ENCODE data around the gene NLN.
"Not testable (repeated sequence)": the region's sequence is repeated elsewhere in the genome, so short reads cannot be mapped to it uniquely, and the experiment has no call there.

NLN gene

DNA sequence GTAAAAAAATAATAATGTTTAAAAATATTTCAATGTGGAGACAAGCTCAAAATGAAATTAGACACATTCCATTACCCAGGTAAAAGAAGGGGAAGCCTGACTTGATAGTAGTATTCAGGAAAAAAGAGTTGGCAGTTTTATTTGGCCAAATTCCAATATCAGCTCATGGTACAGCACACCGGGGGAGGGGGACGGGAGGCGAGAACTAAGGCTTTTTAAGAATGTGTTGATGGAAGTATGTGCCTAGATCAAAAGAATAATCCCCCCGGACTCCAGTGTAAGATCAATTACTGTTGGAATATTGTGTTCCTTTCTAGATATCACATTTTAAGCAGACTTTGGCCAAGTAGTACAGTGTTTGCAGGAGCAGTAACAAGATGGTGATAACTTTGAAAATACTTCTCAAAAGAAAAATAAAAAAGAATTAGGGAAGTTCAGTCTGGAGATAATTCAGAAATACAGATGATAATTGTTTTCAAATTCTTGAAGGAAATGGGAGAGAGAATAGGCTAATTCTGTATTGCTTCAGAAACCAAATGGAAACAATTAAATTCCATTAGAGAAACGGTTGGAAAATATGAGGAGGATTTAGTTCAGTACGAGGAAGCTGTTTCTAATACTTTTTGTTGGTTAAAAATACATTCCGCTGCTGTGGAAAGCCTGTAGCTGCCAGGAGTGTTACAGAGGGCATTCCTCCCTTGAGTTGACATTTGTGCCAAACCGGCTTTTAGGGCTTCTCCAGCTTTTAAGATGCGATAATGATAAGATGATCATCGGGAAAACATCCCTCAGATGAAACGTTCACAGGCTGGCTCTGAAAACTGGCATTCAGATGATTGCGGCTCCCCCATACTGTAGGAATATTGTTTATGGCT lies 106.3 kb downstream of the NLN start:
- in situ Hi-C loops (cut with MboI; ENCODE audit: low sequenced_read_pairs): no loop called here

- in situ Hi-C loops (cut with MboI; ENCODE audit: low sequenced_read_pairs): no loop called here
Observed at GRCh38 chr5:65830856-65831255, 108.9 kb downstream of the NLN start.

GRCh38 chr5:65831276-65831675 lies 109.3 kb downstream of the NLN start:
- in situ Hi-C loops (cut with MboI; ENCODE audit: low sequenced_read_pairs): no loop called here

DNA sequence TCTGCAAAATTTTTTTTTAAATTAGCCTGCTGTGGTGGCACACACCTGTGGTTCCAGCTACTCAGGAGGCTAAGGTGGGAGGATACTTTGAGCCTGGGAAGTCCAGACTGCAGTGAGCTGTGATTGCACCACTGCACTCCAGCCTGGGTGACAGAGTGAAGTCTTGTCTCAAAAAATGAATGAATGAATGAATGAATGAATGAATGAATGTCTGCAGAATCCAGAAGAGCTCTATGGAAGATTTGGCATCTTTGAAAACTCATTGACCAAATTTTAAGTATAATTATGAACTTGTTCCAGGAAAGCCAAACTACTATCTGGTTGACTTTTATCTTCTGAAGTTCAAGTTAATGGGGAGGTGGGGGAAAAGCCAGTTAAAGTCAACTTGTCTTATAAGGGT lies 110.1 kb downstream of the NLN start:
- in situ Hi-C loops (cut with MboI; ENCODE audit: low sequenced_read_pairs): no loop called here

- in situ Hi-C loops (cut with MboI; ENCODE audit: low sequenced_read_pairs): no loop called here
Observed at GRCh38 chr5:65832603-65833228, 110.7 kb downstream of the NLN start.

- in situ Hi-C loops (cut with MboI; ENCODE audit: low sequenced_read_pairs): no loop called here
Observed at GRCh38 chr5:65833780-65834179, 111.8 kb downstream of the NLN start.

- in situ Hi-C loops (cut with MboI; ENCODE audit: low sequenced_read_pairs): no loop called here
Observed at GRCh38 chr5:65834306-65834705, 112.3 kb downstream of the NLN start.

DNA sequence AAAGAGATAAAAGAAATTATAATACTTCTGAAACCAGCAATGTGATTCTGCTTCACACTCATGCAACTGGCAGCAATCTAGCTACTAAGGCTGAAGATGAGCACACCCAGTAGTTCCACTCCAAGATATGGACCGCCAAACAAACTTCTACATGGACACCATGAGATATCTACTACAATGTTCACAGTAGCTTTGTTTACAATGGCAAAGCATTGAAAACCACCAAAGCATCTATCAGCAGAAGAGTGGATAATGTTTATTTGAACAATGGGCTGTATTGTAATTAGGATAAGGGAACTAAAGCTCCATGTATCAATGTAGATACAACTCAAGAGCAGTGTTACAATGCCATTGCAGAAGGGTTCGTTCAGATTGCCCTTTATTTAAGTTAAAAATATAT lies 113.2 kb downstream of the NLN start:
- in situ Hi-C loops (cut with MboI; ENCODE audit: low sequenced_read_pairs): no loop called here

DNA sequence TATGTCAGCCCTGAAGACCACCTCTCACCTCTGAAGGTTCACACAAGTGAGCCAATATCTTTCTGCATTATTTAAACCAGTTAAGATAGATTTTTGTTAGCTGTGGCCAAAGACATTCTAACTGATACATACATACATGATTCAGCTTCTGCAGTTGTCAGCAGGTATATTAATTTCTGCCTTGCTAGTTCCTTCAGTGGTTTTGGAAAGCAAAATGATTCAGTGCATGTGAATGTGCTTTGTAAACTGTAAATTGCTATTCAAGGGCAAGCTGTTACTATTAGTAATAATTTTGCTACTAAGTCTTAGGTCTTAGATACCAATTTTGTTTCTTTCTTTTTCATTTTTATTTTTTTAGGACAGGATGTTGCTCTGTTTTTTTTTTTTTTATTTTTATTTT lies 115.1 kb downstream of the NLN start:
- in situ Hi-C loops (cut with MboI; ENCODE audit: low sequenced_read_pairs): no loop called here

GRCh38 chr5:65839170-65839569 lies 117.2 kb downstream of the NLN start:
- in situ Hi-C loops (cut with MboI; ENCODE audit: low sequenced_read_pairs): not testable (repeated sequence)

GRCh38 chr5:65840071-65840470 lies 118.1 kb downstream of the NLN start:
- in situ Hi-C loops (cut with MboI; ENCODE audit: low sequenced_read_pairs): no loop called here

DNA sequence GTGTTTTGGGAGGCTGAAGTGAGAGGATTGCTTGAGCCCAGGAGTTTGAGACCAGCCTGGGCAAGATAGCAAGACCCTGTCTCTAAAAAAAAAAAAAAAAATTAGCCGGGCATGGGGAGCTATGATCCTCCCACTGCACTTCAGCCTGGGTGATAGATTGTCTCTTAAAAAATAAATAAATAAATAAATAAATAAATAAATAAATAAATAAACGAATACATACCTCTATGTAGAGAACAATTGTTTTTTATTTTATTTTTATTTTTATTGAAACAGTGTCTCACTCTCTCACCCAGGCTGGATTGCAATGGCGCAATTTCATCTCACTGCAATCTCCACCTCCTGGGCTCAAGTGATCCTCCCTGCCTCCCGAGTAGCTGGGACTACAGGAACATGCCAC lies 122.8 kb downstream of the NLN start:
- in situ Hi-C loops (cut with MboI; ENCODE audit: low sequenced_read_pairs): not testable (repeated sequence)

GRCh38 chr5:65846101-65846500 lies 124.1 kb downstream of the NLN start:
- in situ Hi-C loops (cut with MboI; ENCODE audit: low sequenced_read_pairs): no loop called here

- in situ Hi-C loops (cut with MboI; ENCODE audit: low sequenced_read_pairs): not testable (repeated sequence)
Observed at GRCh38 chr5:65847019-65847418, 125.0 kb downstream of the NLN start.

- in situ Hi-C loops (cut with MboI; ENCODE audit: low sequenced_read_pairs): not testable (repeated sequence)
Observed at GRCh38 chr5:65849918-65850317, 127.9 kb downstream of the NLN start.

DNA sequence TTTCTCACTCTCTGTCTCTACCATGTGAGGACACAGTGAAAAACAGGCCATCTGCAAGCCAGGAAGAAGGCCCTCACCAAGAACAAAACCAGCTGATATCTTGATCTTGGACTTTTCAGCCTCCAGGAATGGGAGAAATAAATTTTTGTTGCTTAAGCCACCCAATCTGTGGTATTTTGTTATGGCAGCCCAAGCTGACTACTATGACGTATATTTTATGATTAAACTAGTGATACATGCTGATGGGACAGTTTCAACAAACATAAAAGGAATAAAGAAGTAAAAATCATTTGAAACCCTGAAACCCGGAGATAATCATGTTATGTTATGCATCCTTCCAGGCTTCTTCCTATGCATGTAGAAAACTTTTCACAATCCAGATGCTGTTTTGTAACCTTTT lies 132.9 kb downstream of the NLN start:
- in situ Hi-C loops (cut with MboI; ENCODE audit: low sequenced_read_pairs): no loop called here

DNA sequence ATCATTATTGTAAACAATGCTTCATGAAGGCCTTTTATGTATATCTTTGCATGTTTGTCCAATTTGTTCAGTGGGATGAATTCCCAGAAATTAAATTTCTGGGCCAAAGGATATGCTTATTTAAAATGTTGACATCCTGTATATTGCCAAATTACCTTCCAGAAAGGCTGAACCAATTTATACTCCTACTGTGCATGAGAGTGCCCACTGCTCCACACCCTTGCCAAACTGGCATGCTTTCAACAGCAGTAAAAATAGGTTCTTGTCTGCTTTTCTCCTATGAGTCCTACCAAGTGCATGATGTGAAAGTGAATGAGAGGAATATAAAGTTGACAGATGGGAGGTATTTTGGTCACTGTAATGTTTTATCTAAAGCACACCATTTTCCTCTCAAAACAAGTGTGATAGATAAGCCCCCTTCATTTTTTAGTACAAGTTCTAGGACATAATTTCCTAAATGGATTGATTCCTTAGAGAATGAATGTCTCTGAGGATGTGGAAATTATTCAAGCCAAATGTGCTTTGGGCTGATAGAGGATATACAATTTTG lies 133.8 kb downstream of the NLN start:
- in situ Hi-C loops (cut with MboI; ENCODE audit: low sequenced_read_pairs): no loop called here

DNA sequence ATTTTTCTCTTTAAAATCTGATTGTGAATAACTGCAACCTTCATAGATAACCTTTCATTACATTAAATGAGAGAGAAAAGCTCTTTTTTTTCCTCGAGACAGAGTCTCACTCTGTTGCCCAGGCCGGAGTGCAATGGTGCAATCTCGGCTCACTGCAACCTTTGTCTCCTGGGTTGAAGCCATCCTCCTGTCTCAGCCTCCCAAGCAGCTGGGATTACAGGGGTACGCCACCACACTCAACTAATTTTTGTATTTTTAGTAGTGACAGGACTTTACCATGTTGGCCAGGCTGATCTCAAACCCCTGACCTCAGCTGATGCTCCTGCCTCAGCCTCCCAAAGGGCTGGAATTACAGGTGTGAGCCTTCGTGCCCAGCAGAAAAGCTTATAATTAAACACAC lies 134.5 kb downstream of the NLN start:
- in situ Hi-C loops (cut with MboI; ENCODE audit: low sequenced_read_pairs): no loop called here

- in situ Hi-C loops (cut with MboI; ENCODE audit: low sequenced_read_pairs): no loop called here
Observed at GRCh38 chr5:65858316-65858715, 136.3 kb downstream of the NLN start.

- in situ Hi-C loops (cut with MboI; ENCODE audit: low sequenced_read_pairs): no loop called here
Observed at GRCh38 chr5:65861830-65862241, 139.8 kb downstream of the NLN start.

DNA sequence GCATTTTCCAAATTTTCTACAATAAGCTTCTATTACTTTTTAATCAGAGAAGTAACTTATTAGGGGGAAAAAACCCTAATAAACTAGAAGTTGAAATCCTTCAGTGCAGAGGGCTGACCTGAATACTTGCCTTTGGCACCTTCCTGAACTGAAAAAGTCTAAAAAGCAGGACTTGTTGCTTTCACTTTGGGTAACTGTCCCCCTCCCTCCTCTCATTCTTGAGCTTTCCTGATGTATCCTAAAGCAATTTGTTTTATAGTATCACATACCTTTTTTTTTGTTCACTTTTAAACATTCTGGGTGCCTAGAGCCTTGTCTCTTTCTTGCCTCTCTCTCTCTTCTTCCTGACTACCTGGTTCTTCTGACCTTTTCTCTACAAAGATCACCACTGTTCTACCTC lies 140.4 kb downstream of the NLN start:
- in situ Hi-C loops (cut with MboI; ENCODE audit: low sequenced_read_pairs): no loop called here

DNA sequence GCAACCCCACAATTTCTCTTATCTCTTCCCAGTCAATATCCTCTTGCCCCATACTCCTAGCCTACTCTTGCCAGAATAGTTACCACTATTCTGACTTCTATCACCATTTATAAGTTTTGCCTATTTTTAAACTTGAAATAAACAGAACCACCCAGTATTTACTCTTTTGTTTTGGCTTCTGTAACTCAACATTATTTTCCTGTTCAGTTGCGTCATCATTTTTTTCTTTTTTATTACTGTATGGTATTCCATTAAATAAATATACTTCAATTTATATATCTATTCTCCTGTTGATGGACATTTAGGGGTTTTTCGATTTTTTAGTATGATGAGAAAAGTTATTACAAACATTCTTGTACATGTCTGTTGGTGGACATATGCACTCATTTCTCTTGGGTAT lies 141.7 kb downstream of the NLN start:
- in situ Hi-C loops (cut with MboI; ENCODE audit: low sequenced_read_pairs): no loop called here
